Mesenchymal stem cell (in vitro differentiated cells and primary cell): ENCODE measurements around the gene TRIM50. TPM values are rescaled to one million over a fixed set of nuclear protein-coding genes. Genes with fewer than 3 reads are reported as not detected.
"Not testable (repeated sequence)": the region's sequence is repeated elsewhere in the genome, so short reads cannot be mapped to it uniquely, and the experiment has no call there.

ENCODE experiments used
- DNase-seq: peaks from one replicate; pipeline ENCODE4 v3.0.0-alpha.2; 2013
- H2AFZ ChIP-seq: one replicate; pipeline ENCODE4 v1.6.1; 2013; ENCODE audit warnings: low read depth, mild to moderate bottlenecking, control low read depth, inconsistent platforms, low read length, moderate library complexity
- H2AK5ac ChIP-seq: 2 replicates; pipeline ENCODE4 v1.6.1; 2013; ENCODE audit warnings: low read length, moderate library complexity, mild to moderate bottlenecking, inconsistent platforms; ENCODE audit not compliant: severe bottlenecking
- H2BK120ac ChIP-seq: one replicate; pipeline ENCODE4 v1.6.1; 2013; ENCODE audit warnings: low read depth, mild to moderate bottlenecking, inconsistent platforms, low read length, moderate library complexity
- H2BK12ac ChIP-seq, 2 experiments: one replicate each; pipeline ENCODE4 v1.6.1; 2013; ENCODE audit warnings: inconsistent platforms in 2 of 2, low read length in 2 of 2, mild to moderate bottlenecking in 2 of 2, moderate library complexity in 2 of 2, control low read depth in 1 of 2
- H2BK15ac ChIP-seq: one replicate; pipeline ENCODE4 v1.6.1; 2013; ENCODE audit warnings: mild to moderate bottlenecking, low read depth, inconsistent platforms; ENCODE audit not compliant: poor library complexity, severe bottlenecking
- H2BK5ac ChIP-seq: 2 replicates; pipeline ENCODE4 v1.6.1; 2013; ENCODE audit warnings: low read depth, mild to moderate bottlenecking, low read length, control low read depth, inconsistent platforms; ENCODE audit not compliant: poor library complexity, severe bottlenecking
- H3K14ac ChIP-seq, 2 experiments: one replicate each; pipeline ENCODE4 v1.6.1; 2013; ENCODE audit warnings: inconsistent platforms in 2 of 2, low read length in 2 of 2, control low read depth in 1 of 2, mild to moderate bottlenecking in 1 of 2, moderate library complexity in 1 of 2
- H3K18ac ChIP-seq, 2 experiments: one replicate each; pipeline ENCODE4 v1.6.1; 2013; ENCODE audit warnings: inconsistent platforms in 2 of 2, low read length in 2 of 2, control low read depth in 1 of 2, low read depth in 1 of 2, mild to moderate bottlenecking in 1 of 2
- H3K23ac ChIP-seq, 2 experiments: one replicate each; pipeline ENCODE4 v1.6.1; 2013; ENCODE audit warnings: inconsistent platforms in 2 of 2, low read length in 2 of 2, mild to moderate bottlenecking in 2 of 2, moderate library complexity in 2 of 2, control low read depth in 1 of 2
- H3K27ac ChIP-seq: 2 replicates; pipeline ENCODE4 v1.5.1; 2013; ENCODE audit warnings: mild to moderate bottlenecking, moderate library complexity, low read length, control low read depth, inconsistent platforms; ENCODE audit not compliant: poor library complexity, severe bottlenecking
- H3K27me3 ChIP-seq, 2 experiments: 2 replicates each; pipeline versions ENCODE4 v1.6.1 to v1.7.0; 2013; ENCODE audit warnings: low read length in 2 of 2, mild to moderate bottlenecking in 2 of 2, moderate library complexity in 2 of 2, control low read depth in 1 of 2, inconsistent platforms in 1 of 2; ENCODE audit not compliant: control insufficient read depth in 1 of 2, insufficient read depth in 1 of 2
- H3K36me3 ChIP-seq, 2 experiments: 2 replicates each; pipeline versions ENCODE4 v1.6.1 to v1.7.0; 2013; ENCODE audit warnings: low read length in 2 of 2, control low read depth in 1 of 2, inconsistent platforms in 1 of 2, low read depth in 1 of 2, mild to moderate bottlenecking in 1 of 2; ENCODE audit not compliant: insufficient read depth in 2 of 2, control insufficient read depth in 1 of 2
- H3K4ac ChIP-seq, 2 experiments: one replicate each; pipeline ENCODE4 v1.6.1; 2013; ENCODE audit warnings: inconsistent platforms in 2 of 2, low read length in 2 of 2, mild to moderate bottlenecking in 2 of 2, moderate library complexity in 2 of 2, control low read depth in 1 of 2, low read depth in 1 of 2
- H3K4me1 ChIP-seq: 2 replicates; pipeline ENCODE4 v1.6.1; 2013; ENCODE audit warnings: low read depth, low read length, control low read depth; ENCODE audit not compliant: control insufficient read depth, insufficient read depth
- H3K4me2 ChIP-seq: 2 replicates; pipeline ENCODE4 v1.6.1; 2013; ENCODE audit warnings: low read length, mild to moderate bottlenecking, inconsistent platforms; ENCODE audit not compliant: poor library complexity, severe bottlenecking
- H3K4me3 ChIP-seq, 2 experiments: 2 replicates each; pipeline versions ENCODE4 v1.5.1 to v1.7.0; 2013; ENCODE audit warnings: low read length in 2 of 2, mild to moderate bottlenecking in 2 of 2, control low read depth in 1 of 2, low read depth in 1 of 2; ENCODE audit not compliant: insufficient read depth in 1 of 2
- H3K79me1 ChIP-seq: replicated peaks from 2 replicates; pipeline ENCODE4 v1.6.1; 2013; ENCODE audit warnings: mild to moderate bottlenecking, control low read depth, low read length, inconsistent platforms; ENCODE audit not compliant: poor library complexity, severe bottlenecking
- H3K9ac ChIP-seq: 2 replicates; pipeline ENCODE4 v1.7.0; 2013; ENCODE audit warnings: mild to moderate bottlenecking, low read length, moderate library complexity
- H3K9me3 ChIP-seq: 2 replicates; pipeline ENCODE4 v1.7.0; 2013; ENCODE audit warnings: mild to moderate bottlenecking, low read length; ENCODE audit not compliant: control insufficient read depth
- H4K8ac ChIP-seq: one replicate; pipeline ENCODE4 v1.6.1; 2013; ENCODE audit warnings: inconsistent platforms, mild to moderate bottlenecking, low read length, moderate library complexity
- H4K91ac ChIP-seq: one replicate; pipeline ENCODE4 v1.6.1; 2013; ENCODE audit warnings: mild to moderate bottlenecking, low read length, inconsistent platforms
- WGBS: methylation state at CpG from one replicate; pipeline ENCODE4 v1.1.7; 2013; ENCODE audit warnings: mixed read lengths; 5-methylcytosine and 5-hydroxymethylcytosine counted together
- small RNA-seq: library from polyadenylated mRNA; stranded (forward); fragments of <200 nt; extraction: miRNeasy Mini kit (QIAGEN cat#:217004); gene quantifications from one replicate; pipeline ENCODE3, GENCODE V24; 2013; ENCODE audit warnings: low read depth

Gene TRIM50

GRCh38 chr7:73277210-73277609 is 50.7 kb downstream of the TRIM50 start:
- not testable (repeated sequence) for H2BK120ac ChIP-seq, H2AFZ ChIP-seq, H3K9me3 ChIP-seq, H4K91ac ChIP-seq, H2BK15ac ChIP-seq, H3K79me1 ChIP-seq, H2BK5ac ChIP-seq, H3K27ac ChIP-seq, H3K4me2 ChIP-seq, H3K4me3 ChIP-seq, H3K4me1 ChIP-seq, H3K27me3 ChIP-seq, H3K9ac ChIP-seq, H2BK12ac ChIP-seq, H3K23ac ChIP-seq, DNase-seq, H2AK5ac ChIP-seq, H3K4ac ChIP-seq, H3K14ac ChIP-seq, H3K36me3 ChIP-seq, H4K8ac ChIP-seq, H3K18ac ChIP-seq
- WGBS = no CpG with 5 or more reads among the region's 5 CpGs

GRCh38 chr7:73267813-73268212 is 60.1 kb downstream of the TRIM50 start:
- H3K18ac ChIP-seq, H3K4ac ChIP-seq, H3K27me3 ChIP-seq, H3K23ac ChIP-seq, H2BK120ac ChIP-seq, H3K4me1 ChIP-seq, H4K91ac ChIP-seq, H3K36me3 ChIP-seq, H3K4me3 ChIP-seq, H2BK12ac ChIP-seq, H2AK5ac ChIP-seq, H3K14ac ChIP-seq, H2BK5ac ChIP-seq, DNase-seq, H3K9me3 ChIP-seq, H2AFZ ChIP-seq, H3K27ac ChIP-seq, H3K4me2 ChIP-seq, H2BK15ac ChIP-seq, H3K9ac ChIP-seq, H4K8ac ChIP-seq, H3K79me1 ChIP-seq: not testable (repeated sequence)
- WGBS = 94% methylated on average over 2 of the region's 4 CpGs

- not testable (repeated sequence) for H3K27me3 ChIP-seq, H2AFZ ChIP-seq, H2BK5ac ChIP-seq, H3K4me1 ChIP-seq, H3K18ac ChIP-seq, H3K4ac ChIP-seq, H3K36me3 ChIP-seq, H3K23ac ChIP-seq, H4K91ac ChIP-seq, H3K9me3 ChIP-seq, H2AK5ac ChIP-seq, H2BK12ac ChIP-seq, H3K14ac ChIP-seq, H2BK15ac ChIP-seq, H2BK120ac ChIP-seq, H3K4me2 ChIP-seq, H3K9ac ChIP-seq, H3K27ac ChIP-seq, H3K79me1 ChIP-seq, H4K8ac ChIP-seq, H3K4me3 ChIP-seq, DNase-seq
- no CpG with 5 or more reads among the region's 22 CpGs for WGBS
Observed at GRCh38 chr7:73266719-73267368, 61.0 kb downstream of the TRIM50 start.

Small RNAs within 50 kb of the gene (small RNA-seq; reads per million reads assigned to genes)
- gene RNU6-1080P = not detected
